SKM-1 (cell line): Measurements from ENCODE around the gene GPR137B.

Experiments
- DNase-seq: peaks from one replicate; lab custom pipeline; 2025; ENCODE audit not compliant: unreplicated experiment; lab: John Stamatoyannopoulos, UW

The GPR137B gene, protein sequence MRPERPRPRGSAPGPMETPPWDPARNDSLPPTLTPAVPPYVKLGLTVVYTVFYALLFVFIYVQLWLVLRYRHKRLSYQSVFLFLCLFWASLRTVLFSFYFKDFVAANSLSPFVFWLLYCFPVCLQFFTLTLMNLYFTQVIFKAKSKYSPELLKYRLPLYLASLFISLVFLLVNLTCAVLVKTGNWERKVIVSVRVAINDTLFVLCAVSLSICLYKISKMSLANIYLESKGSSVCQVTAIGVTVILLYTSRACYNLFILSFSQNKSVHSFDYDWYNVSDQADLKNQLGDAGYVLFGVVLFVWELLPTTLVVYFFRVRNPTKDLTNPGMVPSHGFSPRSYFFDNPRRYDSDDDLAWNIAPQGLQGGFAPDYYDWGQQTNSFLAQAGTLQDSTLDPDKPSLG

DNA sequence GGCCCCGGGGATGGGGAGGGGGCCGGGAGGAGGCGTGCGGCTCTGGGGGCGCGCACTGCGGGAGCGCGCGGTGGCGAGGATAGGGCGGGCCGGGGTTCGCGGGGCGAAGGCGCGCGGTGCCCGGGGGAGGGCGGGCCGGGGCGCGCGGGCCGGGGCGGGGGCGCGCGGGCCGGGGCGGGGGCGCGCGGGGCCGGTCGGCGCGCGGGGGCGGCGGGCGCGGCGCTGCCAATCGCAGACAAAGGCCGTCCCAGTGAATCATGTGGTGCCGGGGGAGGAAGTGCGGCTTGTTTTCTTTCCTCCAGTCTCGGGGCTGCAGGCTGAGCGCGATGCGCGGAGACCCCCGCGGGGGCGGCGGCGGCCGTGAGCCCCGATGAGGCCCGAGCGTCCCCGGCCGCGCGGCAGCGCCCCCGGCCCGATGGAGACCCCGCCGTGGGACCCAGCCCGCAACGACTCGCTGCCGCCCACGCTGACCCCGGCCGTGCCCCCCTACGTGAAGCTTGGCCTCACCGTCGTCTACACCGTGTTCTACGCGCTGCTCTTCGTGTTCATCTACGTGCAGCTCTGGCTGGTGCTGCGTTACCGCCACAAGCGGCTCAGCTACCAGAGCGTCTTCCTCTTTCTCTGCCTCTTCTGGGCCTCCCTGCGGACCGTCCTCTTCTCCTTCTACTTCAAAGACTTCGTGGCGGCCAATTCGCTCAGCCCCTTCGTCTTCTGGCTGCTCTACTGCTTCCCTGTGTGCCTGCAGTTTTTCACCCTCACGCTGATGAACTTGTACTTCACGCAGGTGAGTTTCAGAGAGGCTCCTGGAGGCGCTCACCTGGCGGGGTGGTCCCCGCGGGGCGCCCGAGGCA is at the start of gene GPR137B:
TSS of gene GPR137B (plus strand) at position 287 of the 851 bp plus-strand sequence. CDS start at position 371, 84 bp downstream.
- peak; percentile 77 for DNase-seq

- DNase-seq = no peak
Observed at GRCh38 chr1:236092899-236093298, 49.4 kb upstream of the GPR137B start.

DNA sequence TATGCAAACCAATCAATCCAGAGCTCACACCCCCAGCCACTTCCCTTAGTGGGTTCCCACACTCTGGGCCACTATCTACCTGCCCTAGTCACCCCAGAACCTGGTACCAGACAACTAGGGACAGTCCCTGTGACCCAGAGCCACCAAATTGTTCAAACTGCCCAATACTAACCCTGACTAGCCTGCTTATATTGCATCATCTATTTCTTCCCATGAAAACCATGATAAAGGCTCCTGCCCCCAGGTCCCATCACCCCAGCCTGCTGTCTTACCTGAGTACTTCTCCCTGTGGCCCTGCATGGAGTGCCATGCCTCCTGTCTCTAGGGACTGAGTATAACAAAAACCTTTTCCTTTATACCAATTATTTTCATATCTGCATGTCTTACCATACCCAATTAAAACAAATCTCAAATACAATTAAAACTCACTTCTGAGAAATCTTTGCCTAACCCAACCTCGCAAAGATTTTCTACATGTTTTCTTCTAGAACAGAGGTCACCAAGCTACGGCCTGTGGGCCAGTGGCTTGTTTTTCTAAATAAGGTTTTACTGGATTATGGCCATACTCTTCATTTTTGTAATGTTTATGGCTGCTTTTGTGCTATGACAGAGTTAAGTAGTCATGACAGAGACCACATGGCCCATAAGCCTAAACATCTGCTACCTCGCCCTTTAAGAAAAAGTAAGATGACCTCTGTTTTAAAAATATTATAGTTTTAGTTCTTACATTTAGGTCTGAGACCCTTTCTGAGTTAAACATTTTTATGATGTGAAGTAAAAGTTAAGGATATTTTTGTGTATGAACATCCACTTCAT is 46.4 kb upstream of the GPR137B start:
- no peak for DNase-seq

GRCh38 chr1:236096660-236097482 is 45.5 kb upstream of the GPR137B start:
- DNase-seq = peak; percentile 75

DNA sequence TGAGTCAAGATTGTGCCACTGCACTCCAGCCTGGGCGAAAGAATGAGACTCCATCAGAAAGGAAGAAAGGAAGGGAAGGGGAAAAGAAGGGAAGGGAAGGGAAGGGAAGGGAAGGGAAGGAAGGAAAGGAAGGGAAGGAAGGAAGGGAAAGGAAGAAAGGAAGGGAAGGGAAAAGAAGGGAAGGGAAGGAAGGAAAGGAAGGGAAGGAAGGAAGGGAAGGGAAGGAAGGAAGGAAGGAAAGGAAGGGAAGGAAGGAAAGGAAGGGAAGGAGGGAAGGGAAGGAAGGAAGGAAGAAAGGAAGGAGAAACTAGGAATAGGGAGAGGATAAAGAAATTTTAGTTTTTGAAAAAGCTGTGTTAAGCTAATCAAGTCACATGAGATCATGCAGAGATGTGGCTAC is 44.1 kb upstream of the GPR137B start:
- DNase-seq = no peak

- no peak for DNase-seq
Observed at GRCh38 chr1:236099355-236099974, 42.9 kb upstream of the GPR137B start.

- DNase-seq = no peak
Observed at GRCh38 chr1:236100799-236101198, 41.5 kb upstream of the GPR137B start.

DNA sequence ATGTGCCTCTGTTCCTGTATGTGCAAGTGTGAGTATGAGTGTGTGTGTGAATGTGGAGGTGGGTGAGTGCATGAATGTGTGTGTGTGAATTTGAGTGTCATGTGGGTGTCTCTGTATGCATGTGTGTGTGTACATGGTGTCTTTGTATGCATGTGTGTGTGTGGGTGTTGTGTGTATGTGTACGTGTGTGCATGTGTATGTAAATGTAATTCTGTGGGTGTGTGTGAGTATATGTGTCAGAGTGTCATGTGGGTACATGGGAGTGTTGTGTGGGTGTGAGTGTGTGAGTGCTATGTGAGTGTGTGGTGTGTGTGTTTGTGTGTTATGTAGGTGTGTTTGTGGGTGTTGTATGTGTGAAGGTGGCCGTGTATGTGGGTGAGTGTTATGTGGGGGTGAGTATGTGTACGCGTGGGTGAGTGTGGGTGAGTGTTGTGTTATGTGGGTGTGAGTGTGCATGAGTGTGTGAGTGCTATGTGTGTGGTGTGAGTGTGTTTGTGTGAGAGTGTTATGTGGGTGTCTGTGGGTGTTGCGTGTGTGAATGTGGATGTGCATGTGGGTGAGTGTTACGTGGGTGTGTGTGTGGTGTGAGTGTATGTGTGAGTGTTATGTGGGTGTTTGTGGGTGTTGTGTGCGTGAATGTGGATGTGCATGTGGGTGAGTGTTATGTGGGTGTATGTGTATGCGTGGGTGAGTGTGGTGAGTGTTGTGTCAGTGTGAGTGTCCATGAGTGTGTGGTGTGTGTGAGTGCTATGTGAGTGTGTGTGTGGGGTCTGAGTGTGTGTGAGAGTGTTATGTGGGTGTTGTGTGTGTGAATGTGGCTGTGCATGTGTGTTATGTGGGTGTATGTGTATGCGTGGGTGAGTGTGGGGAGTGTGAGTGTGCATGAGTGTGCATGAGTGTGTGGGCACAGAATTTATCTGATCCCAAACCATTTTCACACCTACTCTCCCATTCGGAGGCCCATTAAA is 40.8 kb upstream of the GPR137B start:
- no peak for DNase-seq

DNA sequence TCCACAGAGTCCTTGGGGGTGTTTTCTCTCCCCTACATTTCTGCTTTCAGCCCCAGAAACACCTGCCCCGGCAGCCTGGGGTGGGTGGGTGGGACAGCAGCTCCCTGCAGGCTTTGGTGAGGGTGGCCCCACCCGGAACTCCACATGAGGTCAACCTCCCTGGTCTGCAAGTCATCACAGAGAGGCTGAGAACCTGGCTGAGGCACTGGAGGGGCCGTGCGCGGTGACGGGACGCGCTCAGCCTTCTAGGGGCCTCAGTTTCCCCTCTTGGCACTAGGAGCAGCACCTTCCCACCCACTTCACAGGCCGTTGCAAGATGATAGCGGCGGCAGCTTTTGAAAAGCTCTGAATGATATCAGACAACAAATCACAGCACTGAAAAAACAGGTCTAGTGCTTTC is 39.7 kb upstream of the GPR137B start:
- DNase-seq = no peak

GRCh38 chr1:236103059-236103458 is 39.3 kb upstream of the GPR137B start:
- DNase-seq = no peak

- DNase-seq = peak; percentile 45
Observed at GRCh38 chr1:236103646-236104218, 38.6 kb upstream of the GPR137B start.

- DNase-seq = no peak
Observed at GRCh38 chr1:236107121-236107907, 35.0 kb upstream of the GPR137B start.

- DNase-seq = no peak
Observed at GRCh38 chr1:236108027-236108648, 34.2 kb upstream of the GPR137B start.

- no peak for DNase-seq
Observed at GRCh38 chr1:236110137-236110536, 32.2 kb upstream of the GPR137B start.

DNA sequence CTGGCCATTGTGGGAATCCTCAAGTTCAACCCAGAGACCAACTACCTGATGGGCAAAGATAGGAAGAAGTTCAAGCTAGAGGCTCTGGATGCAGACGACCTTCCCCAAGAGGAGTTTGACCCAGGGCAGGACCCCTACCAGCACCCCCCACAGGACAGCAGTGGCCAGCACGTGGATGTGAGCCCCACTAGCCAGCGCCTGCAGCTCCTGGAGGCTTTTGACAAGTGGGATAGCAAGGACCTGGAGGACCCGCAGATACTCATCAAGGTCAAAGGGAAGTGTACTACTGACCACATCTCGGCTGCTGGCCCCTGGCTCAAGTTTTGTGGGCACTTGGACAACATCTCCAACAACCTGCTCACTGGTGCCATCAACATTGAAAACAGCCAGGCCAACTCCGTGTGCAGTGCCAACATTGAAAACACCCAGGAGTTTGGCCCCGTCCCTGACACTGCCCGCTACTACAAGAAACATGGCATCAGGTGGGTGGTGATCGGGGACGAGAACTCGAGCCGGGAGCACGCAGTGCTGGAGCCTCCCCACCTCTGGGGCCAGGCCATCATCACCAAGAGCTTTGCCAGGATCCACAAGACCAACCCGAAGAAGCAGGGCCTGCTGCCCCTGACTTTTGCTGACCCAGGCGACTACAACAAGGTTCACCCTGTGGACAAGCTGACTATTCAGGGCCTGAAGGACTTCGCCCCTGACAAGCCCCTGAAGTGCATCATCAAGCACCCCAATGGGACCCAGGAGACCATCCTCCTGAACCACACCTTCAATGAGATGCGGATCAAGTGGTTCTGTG is 30.6 kb upstream of the GPR137B start:
- no peak for DNase-seq

DNA sequence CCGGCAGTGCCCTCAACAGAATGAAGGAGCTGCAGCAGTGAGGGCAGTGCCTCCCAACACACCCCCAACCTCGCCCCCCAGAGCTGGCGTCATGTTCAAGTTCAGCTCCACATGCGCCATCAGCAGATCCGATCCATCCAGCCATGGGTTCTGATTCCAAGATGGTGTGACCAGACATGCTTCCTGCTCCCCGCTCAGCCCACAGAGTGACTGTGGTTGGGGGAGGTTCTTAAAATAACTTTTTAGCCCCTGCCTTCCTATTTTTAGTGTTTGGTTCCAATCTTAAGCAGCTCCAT is 30.1 kb upstream of the GPR137B start:
- no peak for DNase-seq
